Panc1 (cell line): ENCODE results near the gene LDLRAP1. TPM values are rescaled to one million over a fixed set of nuclear protein-coding genes. Genes with fewer than 3 reads are reported as not detected.

Experiments used
- ATAC-seq: fragments of 200-7000 bp; cut with Tn5 transposase; 2 replicates; pipeline ENCODE4 v1.9.1; 2020; ENCODE audit warnings: mild to moderate bottlenecking, moderate library complexity
- BruUV-seq: library from RNA; stranded (reverse); fragments of 400-500 nt; replicated peaks from 2 replicates; lab custom pipeline; 2021; lab: Mats Ljungman, UMichigan
- CTCF ChIA-PET: fragments of 300-600 bp; sonication (Branson Sonifier 250); formaldehyde crosslinking; loops from one replicate; lab custom pipeline; 2022; ENCODE audit warnings: antibody characterized with exemption; lab: Charles Lee
- POLR2A ChIA-PET: fragments of 300-600 bp; sonication (Branson Sonifier 250); formaldehyde crosslinking; loops from one replicate; lab custom pipeline; 2022; ENCODE audit warnings: antibody characterized with exemption; lab: Charles Lee
- DNase-seq: peaks from one replicate; pipeline ENCODE4 v3.0.0-alpha.2; 2010; ENCODE audit warnings: low read depth, low spot score
- H3K27ac ChIP-seq: 2 replicates; pipeline ENCODE4 v1.5.1; 2011; ENCODE audit warnings: mild to moderate bottlenecking, low read length, inconsistent platforms
- H3K27me3 ChIP-seq: fragments of 200-500 bp; sonication (Bioruptor generic); 2 replicates; pipeline ENCODE4 v1.6.0; 2014; ENCODE audit warnings: low read length, inconsistent platforms; ENCODE audit not compliant: control insufficient read depth, insufficient read depth
- H3K36me3 ChIP-seq: fragments of 200-500 bp; sonication (Bioruptor generic); 2 replicates; pipeline ENCODE4 v1.5.1; 2014; ENCODE audit warnings: inconsistent platforms, mild to moderate bottlenecking, low read length, moderate library complexity; ENCODE audit not compliant: control insufficient read depth, insufficient read depth
- H3K4me1 ChIP-seq: 2 replicates; pipeline ENCODE4 v1.5.1; 2011; ENCODE audit warnings: inconsistent platforms, mild to moderate bottlenecking, low read length, moderate library complexity; ENCODE audit not compliant: control insufficient read depth, insufficient read depth
- H3K4me3 ChIP-seq, 2 experiments: 2 replicates each; pipeline ENCODE4 v1.5.1; 2011 to 2012; ENCODE audit warnings: low read depth in 2 of 2, low read length in 2 of 2, mild to moderate bottlenecking in 2 of 2, inconsistent platforms in 1 of 2, moderate library complexity in 1 of 2
- H3K9me3 ChIP-seq: fragments of 200-500 bp; sonication (Bioruptor generic); 2 replicates; pipeline ENCODE4 v1.5.1; 2014; ENCODE audit warnings: low read depth, mild to moderate bottlenecking, inconsistent platforms, low read length, moderate library complexity; ENCODE audit not compliant: control insufficient read depth, insufficient read depth
- CTCF ChIP-seq: fragments of 450-650 bp; IDR thresholded peaks from 2 replicates; pipeline ENCODE4 v1.5.1; 2017; ENCODE audit warnings: mild to moderate bottlenecking
- POLR2AphosphoS5 ChIP-seq: IDR thresholded peaks from 2 replicates; pipeline ENCODE4 v1.6.1; 2012; ENCODE audit warnings: mild to moderate bottlenecking, low read depth, low read length, moderate library complexity
- REST ChIP-seq, 2 experiments: IDR thresholded peaks; 2 replicates each; pipeline ENCODE4 v1.6.1; 2011 to 2012; ENCODE audit warnings: low read depth in 2 of 2, control low read depth in 1 of 2, low read length in 1 of 2, mild to moderate bottlenecking in 1 of 2, moderate library complexity in 1 of 2; ENCODE audit not compliant: insufficient read depth in 1 of 2
- SIN3A ChIP-seq: IDR thresholded peaks from 2 replicates; pipeline ENCODE4 v1.6.1; 2012; ENCODE audit warnings: low read depth, mild to moderate bottlenecking, low read length, moderate library complexity, borderline replicate concordance; ENCODE audit not compliant: insufficient read depth
- TCF7L2 ChIP-seq: IDR thresholded peaks from 2 replicates; pipeline ENCODE4 v1.6.1; 2011; ENCODE audit warnings: mild to moderate bottlenecking, low read depth, low read length, inconsistent platforms
- in situ Hi-C: cut with HindIII; loops from 2 replicates; pipeline ENCODE4 v1.10.0; 2016; ENCODE audit warnings: low sequenced_read_pairs, low pct_unique_long_range_greater_than_20kb
- intact Hi-C: fragments of 100-400 bp; cut with micrococcal nuclease; formaldehyde crosslinking; loops from one replicate; pipeline ENCODE4 v1.10.0; 2022; ENCODE audit not compliant: unreplicated experiment
- total RNA-seq: library from RNA; stranded (reverse); gene quantifications from one replicate; pipeline ENCODE4 v1.2.1, GENCODE V29; 2021; ENCODE audit not compliant: unreplicated experiment

The LDLRAP1 gene
- total RNA-seq, 1 experiment from 2014 or later = 23.1 TPM

- ChIA-PET CTCF (no interaction called here), POLR2A (no interaction called here)
- no peak overlapping the region for H3K4me3 ChIP-seq
- DNase-seq (no peak), ATAC-seq (0 out of 2 replicates have a peak, but pooled peaks have one; percentile 49)
- no TSS peak for BruUV-seq
- H3K36me3 ChIP-seq = no peaks in the 10 kb centered on the region
- in situ Hi-C loops = no loop called here
- TF ChIP-seq CTCF (peak; percentile 53), POLR2AphosphoS5 (no peak)
- H3K9me3 ChIP-seq = no peaks in the 10 kb centered on the region
- peaks cover 36% of the 10 kb centered on the region for H3K27me3 ChIP-seq
- H3K4me1 ChIP-seq = peaks cover 17% of the 10 kb centered on the region
- intact Hi-C loops = no loop called here
- H3K27ac ChIP-seq = no peak overlapping the region
Observed at GRCh38 chr1:25610822-25611630, 67.6 kb downstream of the LDLRAP1 start.

GRCh38 chr1:25611843-25612242 is 68.4 kb downstream of the LDLRAP1 start:
- ChIA-PET CTCF (no interaction called here), POLR2A (interaction anchor here (0.6 kb wide), 1 partner anchor 323 kb away, joined by 3 read pairs; no protein-coding TSS in a partner anchor)
- BruUV-seq = no TSS peak
- Histone ChIP-seq H3K4me1 (peaks cover 17% of the 10 kb centered on the region), H3K27ac (no peak overlapping the region), H3K27me3 (peaks cover 36% of the 10 kb centered on the region), H3K9me3 (no peaks in the 10 kb centered on the region), H3K4me3 (no peak overlapping the region), H3K36me3 (no peaks in the 10 kb centered on the region)
- DNase-seq (no peak), ATAC-seq (no peak)
- intact Hi-C loops = no loop called here
- in situ Hi-C loops = no loop called here
- TF ChIP-seq POLR2AphosphoS5 (no peak), REST (IDR thresholded peaks at IDR 0.05; ENCODE audit: insufficient read depth in 1 of 2, low read depth in 2 of 2, low read length in 1 of 2) (no peak), SIN3A (no peak), TCF7L2 (no peak), CTCF (no peak)
